KMS-11 (cell line): ENCODE results near the gene CLDN1.

Experiments
- H2AFZ ChIP-seq: fragments of 200-600 bp; sonication (generic); 2 replicates; pipeline ENCODE4 v1.6.1; 2016; ENCODE audit warnings: antibody characterized with exemption, mixed run types, low read depth
- H3K27ac ChIP-seq: fragments of 200-600 bp; sonication (generic); 2 replicates; pipeline ENCODE4 v1.6.1; 2016; ENCODE audit warnings: mild to moderate bottlenecking, mixed run types
- H3K27me3 ChIP-seq: fragments of 200-600 bp; sonication (generic); 2 replicates; pipeline ENCODE4 v1.6.1; 2017; ENCODE audit warnings: mild to moderate bottlenecking, low read depth, mixed run types, moderate library complexity; ENCODE audit not compliant: insufficient read depth
- H3K36me3 ChIP-seq: fragments of 200-600 bp; sonication (generic); 2 replicates; pipeline ENCODE4 v1.6.1; 2017; ENCODE audit warnings: mild to moderate bottlenecking, mixed run types; ENCODE audit not compliant: insufficient read depth
- H3K4me1 ChIP-seq: fragments of 200-600 bp; sonication (generic); 2 replicates; pipeline ENCODE4 v1.6.1; 2016; ENCODE audit warnings: mild to moderate bottlenecking, low read depth, mixed run types; ENCODE audit not compliant: poor library complexity, severe bottlenecking
- H3K4me2 ChIP-seq: fragments of 200-600 bp; sonication (generic); 2 replicates; pipeline ENCODE4 v1.7.0; 2016; ENCODE audit warnings: mild to moderate bottlenecking, mixed run types
- H3K4me3 ChIP-seq: fragments of 200-600 bp; sonication (generic); IDR thresholded peaks from 2 replicates; pipeline ENCODE4 v1.6.1; 2017; ENCODE audit warnings: low read depth, low read length, mixed read lengths; ENCODE audit not compliant: insufficient read depth
- H3K79me2 ChIP-seq: fragments of 200-600 bp; sonication (generic); 2 replicates; pipeline ENCODE4 v1.6.1; 2016; ENCODE audit warnings: low read depth, mixed run types; ENCODE audit not compliant: insufficient read depth
- H3K9ac ChIP-seq: fragments of 200-600 bp; sonication (generic); 2 replicates; pipeline ENCODE4 v1.6.1; 2016; ENCODE audit warnings: mild to moderate bottlenecking, mixed run types
- H4K20me1 ChIP-seq: fragments of 200-600 bp; sonication (generic); 2 replicates; pipeline ENCODE4 v1.6.1; 2016; ENCODE audit warnings: mild to moderate bottlenecking, mixed run types; ENCODE audit not compliant: insufficient read depth
- TF ChIP-seq, protein P1 (sequence below): fragments of 200-600 bp; sonication (generic); conservative IDR thresholded peaks from 2 replicates; pipeline ENCODE4 v1.6.1; 2017; ENCODE audit warnings: low read depth, mild to moderate bottlenecking, antibody characterized with exemption, low read length, moderate library complexity, mixed read lengths

Gene CLDN1

GRCh38 chr3:190336516-190337189 is 14.4 kb upstream of the CLDN1 start:
- no peak overlapping the region for H3K4me2 ChIP-seq
- no peak overlapping the region for H3K27ac ChIP-seq
- H4K20me1 ChIP-seq, result no peaks in the 10 kb centered on the region
- no peak overlapping the region for H3K9ac ChIP-seq
- TF ChIP-seq, protein P1, sequence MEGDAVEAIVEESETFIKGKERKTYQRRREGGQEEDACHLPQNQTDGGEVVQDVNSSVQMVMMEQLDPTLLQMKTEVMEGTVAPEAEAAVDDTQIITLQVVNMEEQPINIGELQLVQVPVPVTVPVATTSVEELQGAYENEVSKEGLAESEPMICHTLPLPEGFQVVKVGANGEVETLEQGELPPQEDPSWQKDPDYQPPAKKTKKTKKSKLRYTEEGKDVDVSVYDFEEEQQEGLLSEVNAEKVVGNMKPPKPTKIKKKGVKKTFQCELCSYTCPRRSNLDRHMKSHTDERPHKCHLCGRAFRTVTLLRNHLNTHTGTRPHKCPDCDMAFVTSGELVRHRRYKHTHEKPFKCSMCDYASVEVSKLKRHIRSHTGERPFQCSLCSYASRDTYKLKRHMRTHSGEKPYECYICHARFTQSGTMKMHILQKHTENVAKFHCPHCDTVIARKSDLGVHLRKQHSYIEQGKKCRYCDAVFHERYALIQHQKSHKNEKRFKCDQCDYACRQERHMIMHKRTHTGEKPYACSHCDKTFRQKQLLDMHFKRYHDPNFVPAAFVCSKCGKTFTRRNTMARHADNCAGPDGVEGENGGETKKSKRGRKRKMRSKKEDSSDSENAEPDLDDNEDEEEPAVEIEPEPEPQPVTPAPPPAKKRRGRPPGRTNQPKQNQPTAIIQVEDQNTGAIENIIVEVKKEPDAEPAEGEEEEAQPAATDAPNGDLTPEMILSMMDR, result no peak
- no peaks in the 10 kb centered on the region for H3K4me1 ChIP-seq
- no peaks in the 10 kb centered on the region for H3K36me3 ChIP-seq
- no peak overlapping the region for H2AFZ ChIP-seq
- no peaks in the 10 kb centered on the region for H3K79me2 ChIP-seq
- no peak overlapping the region for H3K4me3 ChIP-seq
- H3K27me3 ChIP-seq, result no peaks in the 10 kb centered on the region

DNA sequence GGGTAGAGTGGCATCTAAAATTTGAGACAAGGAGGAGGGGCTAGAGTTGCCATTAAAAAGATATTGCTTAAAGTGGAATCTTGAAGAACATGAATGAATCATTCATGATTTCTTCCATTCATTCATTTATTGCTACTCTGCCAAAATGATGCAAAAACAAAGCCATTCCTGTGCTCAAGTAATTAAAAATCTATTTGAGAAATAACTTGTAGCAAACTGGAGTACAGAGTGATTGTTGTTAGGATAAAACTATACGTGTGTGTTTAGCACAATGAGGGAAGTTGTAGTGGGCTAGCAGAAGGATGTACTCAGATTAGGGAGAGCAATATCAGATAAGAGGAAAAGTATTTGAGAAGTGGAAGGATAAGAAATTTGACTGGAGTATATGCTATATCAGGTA is 11.7 kb upstream of the CLDN1 start:
- TF ChIP-seq, protein P1, result no peak
- H3K4me1 ChIP-seq, result no peaks in the 10 kb centered on the region

DNA sequence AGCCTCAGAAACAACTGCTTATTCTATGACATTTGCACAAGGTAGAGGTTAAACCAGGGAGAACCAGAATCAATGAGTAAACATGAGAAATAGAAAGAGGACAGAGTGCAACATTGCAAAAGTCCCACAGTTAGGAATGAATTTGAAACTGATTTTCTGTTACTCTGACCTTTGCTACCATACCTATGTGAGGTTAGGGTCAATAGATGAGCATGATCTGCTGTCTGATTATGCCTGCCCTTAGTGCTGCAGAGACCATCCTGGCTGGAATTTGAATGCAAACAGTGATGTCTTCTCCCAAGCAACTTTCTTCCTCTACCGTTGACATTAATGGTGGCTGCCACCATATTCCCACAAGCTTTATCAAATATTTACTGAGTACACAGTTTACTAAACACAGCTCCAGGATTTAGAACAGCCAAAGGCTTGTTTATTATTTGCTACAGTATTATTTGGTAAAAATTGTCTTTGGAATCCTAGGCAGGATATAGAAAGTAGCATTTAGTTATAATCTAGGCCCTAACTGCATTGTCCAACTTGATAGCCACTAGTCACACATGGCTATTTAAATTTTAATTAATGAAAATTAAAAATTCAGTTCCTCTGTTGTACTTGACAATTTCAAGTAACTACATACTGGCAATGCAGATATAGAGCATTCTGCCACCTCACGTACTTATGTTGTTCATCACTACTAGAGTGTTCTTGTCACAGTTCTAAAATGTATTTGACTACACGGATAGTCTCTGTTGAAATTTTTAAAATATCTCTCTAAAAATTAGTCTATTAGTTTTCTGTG is 8.9 kb upstream of the CLDN1 start:
- Histone ChIP-seq H2AFZ (no peak overlapping the region), H4K20me1 (no peaks in the 10 kb centered on the region), H3K4me3 (no peak overlapping the region), H3K36me3 (no peaks in the 10 kb centered on the region), H3K27ac (no peak overlapping the region), H3K4me2 (no peak overlapping the region), H3K27me3 (no peaks in the 10 kb centered on the region), H3K79me2 (no peaks in the 10 kb centered on the region), H3K4me1 (no peaks in the 10 kb centered on the region), H3K9ac (no peak overlapping the region)
- TF ChIP-seq, protein P1, result no peak

More for the DNA sequence above, 11.7 kb upstream of the CLDN1 start:
- H3K9ac ChIP-seq, result no peak overlapping the region
- H3K36me3 ChIP-seq, result no peaks in the 10 kb centered on the region
- no peak overlapping the region for H3K4me3 ChIP-seq
- H3K27me3 ChIP-seq, result no peaks in the 10 kb centered on the region
- no peaks in the 10 kb centered on the region for H3K79me2 ChIP-seq
- H3K4me2 ChIP-seq, result no peak overlapping the region
- H2AFZ ChIP-seq, result no peak overlapping the region
- H3K27ac ChIP-seq, result no peak overlapping the region
- no peaks in the 10 kb centered on the region for H4K20me1 ChIP-seq

- no peak overlapping the region for H3K4me2 ChIP-seq
- H4K20me1 ChIP-seq, result no peaks in the 10 kb centered on the region
- no peaks in the 10 kb centered on the region for H3K36me3 ChIP-seq
- H3K4me1 ChIP-seq, result no peaks in the 10 kb centered on the region
- no peak overlapping the region for H3K4me3 ChIP-seq
- H3K27ac ChIP-seq, result no peak overlapping the region
- H3K9ac ChIP-seq, result no peak overlapping the region
- H3K79me2 ChIP-seq, result no peaks in the 10 kb centered on the region
- H2AFZ ChIP-seq, result no peak overlapping the region
- H3K27me3 ChIP-seq, result no peaks in the 10 kb centered on the region
- TF ChIP-seq, protein P1, result no peak
Observed at GRCh38 chr3:190326930-190327329, 4.7 kb upstream of the CLDN1 start.
